Osteoblast (primary cell): ENCODE data around the gene OTOP3. TPM values are rescaled to one million over a fixed set of nuclear protein-coding genes. Genes with fewer than 3 reads are reported as not detected.
"Not testable (repeated sequence)": the region's sequence is repeated elsewhere in the genome, so short reads cannot be mapped to it uniquely, and the experiment has no call there.

Source experiments
- DNase-seq: peaks from one replicate; pipeline ENCODE4 v3.0.0; 2011; ENCODE audit warnings: low spot score, mixed read lengths; ENCODE audit not compliant: insufficient read length; ENCODE audit errors: missing footprints
- H2AFZ ChIP-seq: 2 replicates; pipeline ENCODE4 v1.6.0; 2011; ENCODE audit warnings: mild to moderate bottlenecking, low read length
- H3K27ac ChIP-seq: 2 replicates; pipeline ENCODE4 v1.5.1; 2011; ENCODE audit warnings: mild to moderate bottlenecking, low read depth, low read length, moderate library complexity
- H3K27me3 ChIP-seq: 2 replicates; pipeline ENCODE4 v1.6.0; 2012; ENCODE audit warnings: mild to moderate bottlenecking, control low read depth, inconsistent platforms, low read length, moderate library complexity; ENCODE audit not compliant: insufficient read depth
- H3K36me3 ChIP-seq: 2 replicates; pipeline ENCODE4 v1.5.1; 2011; ENCODE audit warnings: mild to moderate bottlenecking, low read length, control low read depth, moderate library complexity; ENCODE audit not compliant: insufficient read depth
- H3K4me1 ChIP-seq: 2 replicates; pipeline ENCODE4 v1.5.1; 2011; ENCODE audit warnings: mild to moderate bottlenecking, low read length, control low read depth, moderate library complexity; ENCODE audit not compliant: insufficient read depth
- H3K4me2 ChIP-seq: 2 replicates; pipeline ENCODE4 v1.6.0; 2011; ENCODE audit warnings: mild to moderate bottlenecking, low read length; ENCODE audit not compliant: insufficient read depth
- H3K4me3 ChIP-seq: fragments of 200-600 bp; sonication (generic); 3 replicates; pipeline ENCODE4 v1.5.1; 2012; ENCODE audit warnings: mild to moderate bottlenecking, low read length, inconsistent platforms; ENCODE audit not compliant: insufficient read depth
- H3K79me2 ChIP-seq: 2 replicates; pipeline ENCODE4 v1.6.0; 2012; ENCODE audit warnings: mild to moderate bottlenecking, low read length, control low read depth, inconsistent platforms; ENCODE audit not compliant: insufficient read depth
- H3K9me3 ChIP-seq: 2 replicates; pipeline ENCODE4 v1.5.1; 2011; ENCODE audit warnings: low read depth, low read length, control low read depth
- H4K20me1 ChIP-seq: 2 replicates; pipeline ENCODE4 v1.6.0; 2012; ENCODE audit warnings: mild to moderate bottlenecking, low read length, control low read depth; ENCODE audit not compliant: insufficient read depth
- total RNA-seq: library from RNA; depleted of rRNA; stranded (reverse); fragments of >200 nt; gene quantifications from 2 replicates; pipeline ENCODE4 v1.2.3, GENCODE V29; 2012
- TF ChIP-seq, protein P1 (sequence below): IDR thresholded peaks from 2 replicates; pipeline ENCODE4 v1.5.1; 2011; ENCODE audit warnings: mild to moderate bottlenecking, low read depth, low read length, moderate library complexity; ENCODE audit errors: extremely low read depth

Gene OTOP3
- total RNA-seq, 1 donor: not detected

DNA sequence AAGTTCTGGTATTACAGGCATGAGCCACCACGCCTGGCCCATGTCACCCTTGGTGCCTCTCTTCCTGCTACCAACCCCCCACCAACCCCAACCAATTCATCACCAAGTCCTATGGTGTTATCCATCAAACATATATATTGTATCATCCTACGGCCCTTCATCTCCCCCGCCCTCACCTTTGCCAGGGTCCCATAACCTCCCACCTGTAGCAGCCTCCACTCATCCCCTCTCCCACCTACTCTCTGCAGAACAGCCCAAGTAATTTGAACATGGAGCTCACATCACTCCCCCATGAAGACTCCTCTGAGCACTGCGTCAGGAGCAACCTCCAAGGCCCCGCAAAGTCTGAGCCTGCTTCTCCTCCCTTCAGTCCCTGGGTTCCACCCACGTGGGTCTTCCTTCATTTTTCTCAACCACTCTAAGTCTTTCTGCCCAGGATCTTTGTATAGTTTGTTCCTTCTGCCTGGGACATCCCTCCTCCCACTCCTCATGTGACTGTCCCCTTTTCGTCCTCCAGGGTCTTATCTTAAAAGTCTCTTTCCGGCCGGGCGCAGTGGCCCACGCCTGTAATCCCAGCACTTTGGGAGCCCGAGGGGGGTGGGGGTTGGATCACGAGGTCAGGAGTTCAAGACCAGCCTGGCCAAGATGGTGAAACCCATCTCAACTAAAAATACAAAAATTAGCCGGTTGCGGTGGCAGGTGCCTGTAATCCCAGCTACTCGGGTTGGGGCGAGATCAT is 43.9 kb downstream of the OTOP3 start:
- TF ChIP-seq, protein P1, sequence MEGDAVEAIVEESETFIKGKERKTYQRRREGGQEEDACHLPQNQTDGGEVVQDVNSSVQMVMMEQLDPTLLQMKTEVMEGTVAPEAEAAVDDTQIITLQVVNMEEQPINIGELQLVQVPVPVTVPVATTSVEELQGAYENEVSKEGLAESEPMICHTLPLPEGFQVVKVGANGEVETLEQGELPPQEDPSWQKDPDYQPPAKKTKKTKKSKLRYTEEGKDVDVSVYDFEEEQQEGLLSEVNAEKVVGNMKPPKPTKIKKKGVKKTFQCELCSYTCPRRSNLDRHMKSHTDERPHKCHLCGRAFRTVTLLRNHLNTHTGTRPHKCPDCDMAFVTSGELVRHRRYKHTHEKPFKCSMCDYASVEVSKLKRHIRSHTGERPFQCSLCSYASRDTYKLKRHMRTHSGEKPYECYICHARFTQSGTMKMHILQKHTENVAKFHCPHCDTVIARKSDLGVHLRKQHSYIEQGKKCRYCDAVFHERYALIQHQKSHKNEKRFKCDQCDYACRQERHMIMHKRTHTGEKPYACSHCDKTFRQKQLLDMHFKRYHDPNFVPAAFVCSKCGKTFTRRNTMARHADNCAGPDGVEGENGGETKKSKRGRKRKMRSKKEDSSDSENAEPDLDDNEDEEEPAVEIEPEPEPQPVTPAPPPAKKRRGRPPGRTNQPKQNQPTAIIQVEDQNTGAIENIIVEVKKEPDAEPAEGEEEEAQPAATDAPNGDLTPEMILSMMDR: no peak
- Histone ChIP-seq H3K4me1 (peaks cover 13% of the 10 kb centered on the region), H2AFZ (no peak overlapping the region), H3K27me3 (peaks cover 17% of the 10 kb centered on the region), H3K79me2 (no peaks in the 10 kb centered on the region), H3K4me2 (no peak overlapping the region), H4K20me1 (no peaks in the 10 kb centered on the region), H3K4me3 (no peak overlapping the region), H3K27ac (no peak overlapping the region), H3K36me3 (no peaks in the 10 kb centered on the region), H3K9me3 (no peaks in the 10 kb centered on the region)
- DNase-seq: peak; percentile 61

DNA sequence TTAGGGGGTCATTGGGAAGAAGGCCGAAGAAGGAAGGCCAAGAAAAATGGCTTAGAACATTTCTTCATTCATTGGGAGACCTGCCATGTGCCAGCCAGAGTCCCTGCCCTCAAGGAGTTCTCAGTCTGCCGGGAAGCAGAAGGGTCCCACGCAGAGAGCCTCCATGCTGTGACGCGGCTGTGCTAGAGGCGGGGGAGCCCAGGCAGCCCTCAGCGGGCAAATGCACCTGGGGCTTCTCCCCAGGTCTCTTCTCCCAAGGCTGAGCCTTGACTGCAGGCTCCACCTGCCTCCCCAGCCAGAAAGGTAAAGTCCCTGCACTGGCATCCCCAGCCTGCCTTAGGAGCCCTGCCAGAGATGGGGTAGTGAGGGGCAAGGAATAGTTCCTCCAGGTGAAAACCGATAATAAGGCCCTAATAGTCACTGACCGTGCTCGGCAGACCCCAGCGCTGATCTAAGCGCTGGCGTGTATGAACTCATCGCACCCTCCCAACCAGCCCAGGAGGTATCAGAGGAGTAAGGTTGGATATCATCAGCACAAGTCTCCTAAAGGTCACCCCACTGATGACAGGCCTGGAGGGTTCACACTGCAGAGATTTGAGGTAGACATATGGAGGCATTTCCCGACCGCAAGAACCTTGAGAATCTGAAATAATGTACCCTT is 45.8 kb downstream of the OTOP3 start:
- Histone ChIP-seq H4K20me1 (no peaks in the 10 kb centered on the region), H3K27ac (peak overlapping the region; percentile 46), H3K9me3 (no peaks in the 10 kb centered on the region), H3K4me3 (peak overlapping the region; percentile 89), H3K4me1 (peaks cover 13% of the 10 kb centered on the region), H3K4me2 (peak overlapping the region; percentile 97), H3K27me3 (peaks cover 10% of the 10 kb centered on the region), H3K79me2 (no peaks in the 10 kb centered on the region), H2AFZ (peak overlapping the region; percentile 95), H3K36me3 (no peaks in the 10 kb centered on the region)
- TF ChIP-seq, protein P1: no peak
- DNase-seq: peak; percentile 73

DNA sequence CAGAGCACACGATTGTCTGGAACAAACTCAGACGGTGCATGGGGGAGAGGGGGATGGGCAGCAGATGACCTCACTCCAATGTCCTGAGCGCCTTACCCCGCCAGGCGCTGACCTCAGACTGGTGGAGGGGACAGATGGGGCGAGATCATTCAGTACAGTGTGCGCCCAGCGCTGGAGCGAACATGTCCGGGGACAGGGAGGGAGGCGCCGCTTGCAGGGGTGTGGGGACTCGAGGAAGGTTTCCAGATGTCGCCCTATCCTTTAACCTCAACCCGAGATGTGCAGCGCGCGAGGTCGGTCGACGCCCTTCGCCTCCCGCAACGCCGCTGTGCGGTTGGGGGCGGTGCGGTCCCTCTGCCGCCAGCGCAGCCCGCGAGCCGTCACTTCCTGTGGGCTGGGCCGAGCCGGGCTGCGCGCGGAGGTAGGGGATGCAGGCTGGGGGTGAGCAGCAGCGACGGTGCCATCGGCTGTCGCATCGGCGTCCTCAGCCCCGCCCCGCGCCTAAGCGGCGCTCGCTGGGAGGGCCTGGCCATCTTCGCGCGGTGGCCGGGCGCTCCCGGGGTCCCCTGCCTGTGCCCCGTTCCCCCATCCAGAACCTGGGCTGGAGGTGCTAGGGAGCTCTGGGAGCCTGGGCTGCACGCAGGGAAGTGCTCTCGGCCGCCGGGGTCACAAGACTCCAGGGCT is 46.4 kb downstream of the OTOP3 start:
- Histone ChIP-seq H3K27me3 (peaks cover 10% of the 10 kb centered on the region), H4K20me1 (no peaks in the 10 kb centered on the region), H3K27ac (peak overlapping the region; percentile 46), H3K4me3 (peak overlapping the region; percentile 89), H3K4me2 (peak overlapping the region; percentile 97), H3K9me3 (no peaks in the 10 kb centered on the region), H3K36me3 (no peaks in the 10 kb centered on the region), H3K4me1 (peaks cover 13% of the 10 kb centered on the region), H3K79me2 (no peaks in the 10 kb centered on the region), H2AFZ (peak overlapping the region; percentile 95)
- DNase-seq: peak; percentile 97
- TF ChIP-seq, protein P1: no peak

DNA sequence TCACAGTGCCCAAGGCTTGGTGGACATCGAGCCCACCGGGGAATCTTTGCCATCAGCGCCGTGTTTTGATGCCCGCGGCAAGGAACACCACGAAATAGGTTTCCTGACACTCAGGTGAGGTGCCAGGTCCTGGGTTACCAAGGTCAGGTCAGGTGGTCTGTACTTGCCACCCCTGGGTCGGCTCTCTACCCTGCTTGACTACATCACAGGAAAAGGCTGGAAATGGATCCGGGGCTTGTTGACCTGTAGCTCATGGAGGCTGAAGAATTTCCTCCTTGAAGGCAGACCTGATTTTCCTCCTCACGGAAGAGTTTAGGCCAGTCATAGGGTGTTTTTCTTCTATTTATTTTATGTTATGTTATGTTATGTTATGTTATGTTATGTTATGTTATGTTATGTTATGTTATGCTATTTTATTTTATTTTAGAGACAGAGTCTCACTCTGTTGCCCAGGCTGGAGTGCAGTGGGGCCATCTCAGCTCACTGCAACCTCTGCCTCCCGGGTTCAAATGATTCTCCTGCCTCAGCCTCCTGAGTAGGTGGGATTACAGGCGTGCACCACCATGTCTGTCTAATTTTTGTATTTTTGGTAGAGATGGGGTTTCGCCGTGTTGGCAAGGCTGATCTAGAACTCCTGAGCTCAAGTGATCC is 47.1 kb downstream of the OTOP3 start:
- Histone ChIP-seq H3K4me3 (peak overlapping the region; percentile 89), H3K4me1 (peaks cover 13% of the 10 kb centered on the region), H2AFZ (peak overlapping the region; percentile 95), H3K4me2 (peak overlapping the region; percentile 97), H3K27ac (peak overlapping the region; percentile 46)
- not testable (repeated sequence) for H3K79me2 ChIP-seq, H3K36me3 ChIP-seq, H3K9me3 ChIP-seq, H3K27me3 ChIP-seq, H4K20me1 ChIP-seq
- peak; percentile 70 for DNase-seq
